HAP-1 (cell line): ENCODE results near the gene OR2T11.
"Not testable (repeated sequence)": the region's sequence is repeated elsewhere in the genome, so short reads cannot be mapped to it uniquely, and the experiment has no call there.

Source experiments
- DNase-seq, 2 experiments: peaks; one replicate each; pipeline ENCODE4 v3.0.0-alpha.2; 2016 to 2020; ENCODE audit warnings: low spot score in 2 of 2
- H3K27me3 ChIP-seq: fragments of 250-450 bp; sonication (Bioruptor Pico); 2 replicates; pipeline ENCODE4 v1.5.1; 2020; ENCODE audit warnings: low read depth, mild to moderate bottlenecking, moderate library complexity
- H3K36me3 ChIP-seq: fragments of 250-450 bp; sonication (Bioruptor Pico); replicated peaks from 2 replicates; pipeline ENCODE4 v1.5.1; 2020; ENCODE audit warnings: mild to moderate bottlenecking
- H3K4me1 ChIP-seq: fragments of 250-450 bp; sonication (Bioruptor Pico); 2 replicates; pipeline ENCODE4 v1.5.1; 2020; ENCODE audit warnings: mild to moderate bottlenecking
- H3K4me3 ChIP-seq: fragments of 250-450 bp; sonication (Bioruptor Pico); 2 replicates; pipeline ENCODE4 v1.5.1; 2020; ENCODE audit warnings: mild to moderate bottlenecking, moderate library complexity
- H3K9me3 ChIP-seq: fragments of 250-450 bp; sonication (Bioruptor Pico); 2 replicates; pipeline ENCODE4 v1.5.1; 2020; ENCODE audit warnings: mild to moderate bottlenecking, moderate library complexity
- in situ Hi-C: fragments of 300-500 bp; cut with MboI; formaldehyde crosslinking; loops from 3 replicates; pipeline ENCODE4 v1.14.3; 2020; ENCODE audit warnings: low sequenced_read_pairs, inconsistent platforms, mixed read lengths

The OR2T11 gene

GRCh38 chr1:248634991-248635390 lies at the start of gene OR2T11:
Gene OR2T11 (minus strand): TSS chr1:248635091. CDS start chr1:248627128, 7,963 bp downstream.
- H3K4me3 ChIP-seq, H3K4me1 ChIP-seq, DNase-seq, H3K36me3 ChIP-seq, H3K9me3 ChIP-seq, H3K27me3 ChIP-seq, in situ Hi-C loops: not testable (repeated sequence)

DNA sequence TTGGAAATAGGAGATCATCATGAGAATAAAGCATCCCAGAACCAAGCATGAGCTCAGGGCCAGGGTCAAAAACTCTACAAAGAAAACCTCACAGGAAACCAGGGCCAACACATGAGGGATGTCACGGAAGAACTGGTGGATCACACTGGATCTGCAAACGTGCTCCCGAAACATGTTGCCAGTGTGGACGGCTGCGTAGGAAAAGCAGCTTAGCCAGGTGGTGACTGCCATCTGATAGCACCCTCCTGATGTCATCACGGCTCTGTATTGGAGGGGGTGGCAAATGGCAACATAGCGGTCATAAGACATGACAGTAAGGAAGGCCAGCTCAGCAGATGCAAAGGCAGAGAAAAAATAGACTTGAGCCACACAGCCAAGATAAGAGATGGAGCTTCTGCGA lies 46.8 kb upstream of the OR2T11 start:
- DNase-seq = no peak
- Histone ChIP-seq H3K36me3 (no peaks in the 10 kb centered on the region), H3K4me3 (no peak overlapping the region), H3K9me3 (no peaks in the 10 kb centered on the region; the same call in 1 of the 2 replicates), H3K27me3 (no peaks in the 10 kb centered on the region), H3K4me1 (no peaks in the 10 kb centered on the region)
- in situ Hi-C loops = no loop called here

DNA sequence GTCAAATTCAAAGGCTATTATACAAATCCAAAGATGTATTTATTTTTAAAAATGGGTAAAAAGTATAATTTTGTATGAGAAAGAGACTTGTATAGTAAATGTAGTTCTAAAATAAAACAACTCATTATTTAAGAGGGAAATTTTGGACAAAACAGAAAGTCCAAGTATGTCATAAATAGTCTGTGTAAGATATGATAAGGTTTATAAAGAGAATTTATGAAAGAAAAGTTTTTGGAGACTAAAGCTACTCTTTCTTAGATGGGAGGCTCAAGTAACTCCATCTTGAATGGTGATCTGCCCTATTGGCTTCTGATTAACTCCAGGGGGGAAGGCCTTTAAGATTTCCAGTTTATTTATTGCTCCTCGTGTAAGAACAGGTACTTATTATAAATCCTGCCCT lies 35.1 kb upstream of the OR2T11 start:
- no peaks in the 10 kb centered on the region for H3K36me3 ChIP-seq
- H3K4me3 ChIP-seq = no peak overlapping the region
- H3K9me3 ChIP-seq = no peaks in the 10 kb centered on the region
- in situ Hi-C loops = no loop called here
- no peak for DNase-seq
- no peaks in the 10 kb centered on the region for H3K4me1 ChIP-seq
- no peaks in the 10 kb centered on the region for H3K27me3 ChIP-seq

GRCh38 chr1:248663453-248664328 lies 28.8 kb upstream of the OR2T11 start:
- in situ Hi-C loops, H3K36me3 ChIP-seq, DNase-seq, H3K9me3 ChIP-seq, H3K27me3 ChIP-seq, H3K4me3 ChIP-seq, H3K4me1 ChIP-seq: not testable (repeated sequence)

DNA sequence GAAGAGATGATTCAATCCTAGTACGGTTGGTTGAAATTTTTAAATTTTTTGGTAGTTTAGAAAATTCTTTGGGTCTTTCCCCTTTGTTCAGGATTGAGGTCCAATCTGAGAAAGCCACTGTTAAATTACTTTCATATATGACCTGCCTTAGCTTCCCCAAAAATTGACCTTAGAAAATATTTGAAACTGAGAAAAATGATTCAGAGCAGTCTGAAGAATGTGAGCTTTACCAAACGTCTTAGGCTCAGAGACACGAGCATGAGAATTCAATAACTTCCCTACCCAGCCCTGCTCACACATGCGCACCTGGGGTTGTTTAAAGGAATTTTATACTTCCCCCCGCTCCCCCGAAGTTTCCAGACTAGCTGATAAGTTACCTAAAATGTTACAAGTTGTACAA lies 21.9 kb upstream of the OR2T11 start:
- in situ Hi-C loops, DNase-seq, H3K4me1 ChIP-seq, H3K27me3 ChIP-seq, H3K36me3 ChIP-seq, H3K9me3 ChIP-seq, H3K4me3 ChIP-seq: not testable (repeated sequence)

GRCh38 chr1:248655354-248655753 lies 20.5 kb upstream of the OR2T11 start, which contains the start of gene OR2T27:
Gene OR2T27 (minus strand): TSS chr1:248655528. CDS start chr1:248650884, 4,644 bp downstream.
- in situ Hi-C loops, H3K27me3 ChIP-seq, DNase-seq, H3K4me1 ChIP-seq, H3K9me3 ChIP-seq, H3K4me3 ChIP-seq, H3K36me3 ChIP-seq: not testable (repeated sequence)

- in situ Hi-C loops, H3K9me3 ChIP-seq, H3K4me3 ChIP-seq, H3K36me3 ChIP-seq, H3K27me3 ChIP-seq, DNase-seq, H3K4me1 ChIP-seq: not testable (repeated sequence)
These were observed 14.1 kb upstream of the OR2T11 start for GRCh38 chr1:248648770-248649536.

DNA sequence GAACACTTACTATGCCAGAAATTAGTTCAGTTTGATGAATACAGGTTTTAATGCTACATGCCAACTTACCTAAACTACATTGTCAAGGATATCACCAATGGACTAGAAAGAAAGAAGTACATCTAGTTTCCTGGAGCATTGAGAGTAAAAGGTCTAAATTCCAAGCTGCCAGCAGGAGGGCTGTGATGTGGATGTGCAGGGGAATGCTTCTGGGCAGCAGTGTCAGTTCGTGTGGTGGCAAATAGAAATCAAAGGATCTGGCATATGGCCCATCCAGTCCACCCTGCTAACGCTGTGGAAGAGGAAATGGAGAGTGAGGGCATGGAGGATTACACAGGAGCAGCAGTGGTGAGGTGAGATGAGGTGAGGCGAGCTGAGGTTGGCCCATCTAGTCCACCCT lies 10.3 kb upstream of the OR2T11 start, which contains the start of gene OR2T35:
OR2T35 (minus strand) TSS at position 101 of the 400 bp plus-strand sequence. CDS start 6,020 bp downstream, outside the sequence.
- H3K4me3 ChIP-seq, in situ Hi-C loops: not testable (repeated sequence)

GRCh38 chr1:248642971-248643651 lies 8.2 kb upstream of the OR2T11 start:
- H3K36me3 ChIP-seq, DNase-seq, H3K9me3 ChIP-seq, H3K4me1 ChIP-seq, in situ Hi-C loops, H3K27me3 ChIP-seq, H3K4me3 ChIP-seq: not testable (repeated sequence)

More for the DNA sequence above, 10.3 kb upstream of the OR2T11 start, which contains the start of gene OR2T35:
- H3K27me3 ChIP-seq, DNase-seq, H3K4me1 ChIP-seq, H3K36me3 ChIP-seq, H3K9me3 ChIP-seq: not testable (repeated sequence)

DNA sequence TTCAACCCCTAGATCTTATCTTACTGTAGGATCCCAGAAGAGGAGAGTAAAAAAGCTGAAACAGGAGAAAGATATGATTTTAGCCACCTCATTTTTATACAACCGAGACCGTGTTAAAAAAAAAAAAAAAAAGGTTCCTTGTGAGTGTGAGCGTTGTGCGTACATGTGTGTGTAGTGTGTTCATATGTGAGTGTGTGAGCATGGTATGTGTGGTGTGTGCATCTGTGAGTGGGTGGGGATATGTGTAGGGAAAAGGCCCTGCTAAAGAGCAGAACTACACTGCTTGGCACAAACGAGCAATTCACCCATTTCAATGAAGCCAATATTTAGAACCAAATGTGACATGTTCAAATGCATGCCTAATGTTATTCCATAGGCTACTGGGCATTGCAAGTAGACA lies 6.7 kb upstream of the OR2T11 start:
- H3K4me3 ChIP-seq, H3K36me3 ChIP-seq, H3K9me3 ChIP-seq, DNase-seq, H3K4me1 ChIP-seq, in situ Hi-C loops, H3K27me3 ChIP-seq: not testable (repeated sequence)

DNA sequence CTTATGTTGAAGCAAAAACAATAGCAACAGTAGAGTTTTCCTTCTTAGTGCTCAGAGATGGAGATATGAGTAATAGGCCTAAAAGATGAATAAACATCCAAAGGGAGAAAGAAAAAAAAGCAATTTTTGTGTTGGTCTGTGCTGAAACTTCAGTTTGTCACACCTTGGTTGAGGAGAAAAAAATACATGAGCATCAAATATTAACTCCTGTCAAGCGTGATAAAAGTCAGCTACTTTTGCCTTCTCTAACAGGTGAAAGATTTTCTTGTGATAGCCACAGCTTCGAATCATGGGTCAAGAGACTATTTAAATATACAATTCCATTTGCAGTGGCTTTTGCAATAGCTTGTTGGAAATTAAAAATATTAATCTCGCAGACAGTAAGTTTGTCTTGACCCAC lies 6.0 kb upstream of the OR2T11 start:
- H3K4me3 ChIP-seq, H3K9me3 ChIP-seq, DNase-seq, H3K27me3 ChIP-seq, H3K4me1 ChIP-seq, H3K36me3 ChIP-seq, in situ Hi-C loops: not testable (repeated sequence)

DNA sequence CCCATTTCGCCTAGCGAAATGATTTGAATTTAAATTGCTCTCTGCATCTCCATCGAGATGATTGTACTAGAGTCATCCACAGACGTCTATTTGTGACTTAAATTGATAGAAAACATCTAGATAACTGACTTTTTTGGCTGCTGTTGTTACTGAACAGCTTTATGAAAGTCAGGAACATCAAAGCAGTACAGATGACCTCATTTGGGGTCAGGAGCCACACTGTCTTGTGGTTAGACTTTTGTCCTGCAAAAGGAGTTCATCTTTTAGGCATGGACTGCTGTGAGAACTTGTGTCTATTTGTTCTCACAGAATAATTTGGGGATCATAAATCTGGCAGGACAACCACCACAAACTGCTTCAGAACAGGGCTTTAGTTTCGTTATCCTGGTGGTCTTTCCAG lies 4.8 kb upstream of the OR2T11 start:
- in situ Hi-C loops = not testable (repeated sequence)

GRCh38 chr1:248636612-248637011 lies 1.7 kb upstream of the OR2T11 start:
- in situ Hi-C loops, H3K4me1 ChIP-seq, DNase-seq, H3K4me3 ChIP-seq, H3K9me3 ChIP-seq, H3K36me3 ChIP-seq, H3K27me3 ChIP-seq: not testable (repeated sequence)

More for the DNA sequence above, 4.8 kb upstream of the OR2T11 start:
- H3K36me3 ChIP-seq, H3K9me3 ChIP-seq, DNase-seq, H3K4me1 ChIP-seq, H3K27me3 ChIP-seq, H3K4me3 ChIP-seq: not testable (repeated sequence)
